ENCODE measurements around the gene PSMC6. TPM values are rescaled to one million over a fixed set of nuclear protein-coding genes. Genes with fewer than 3 reads are reported as not detected.

The PSMC6 gene
- total RNA-seq, 4 donors from 2014 or later, result 63.1 to 103 (median 74.1) TPM

- TF ChIP-seq EP300 (IDR thresholded peaks at IDR 0.05) (no peak), POLR2A (IDR thresholded peaks at IDR 0.05) (no peak), CTCF (IDR thresholded peaks at IDR 0.05) (no peak), POLR2AphosphoS5 (IDR thresholded peaks at IDR 0.05) (no peak)
- WGBS, 2 donors (ENCODE audit: low coverage in 1 of 2), result 73 to 77% methylated on average over 5 to 7 of the region's 7 CpGs
Measured at GRCh38 chr14:52776816-52777215, 69.8 kb downstream of the PSMC6 start.

More at GRCh38 chr14:52776816-52777215, 69.8 kb downstream of the PSMC6 start:
- no peak overlapping the region for H3K27ac ChIP-seq
- no peaks in the 10 kb centered on the region for H3K27me3 ChIP-seq
- peaks cover 0 to 67% of the 10 kb centered on the region in 2 donors for H3K36me3 ChIP-seq
- no peak for ATAC-seq
- no peaks in the 10 kb centered on the region for H3K4me1 ChIP-seq
- no peak overlapping the region for H3K4me3 ChIP-seq
- no peaks in the 10 kb centered on the region for H3K9me3 ChIP-seq

Other genes starting within 250 kb of the PSMC6 start
- 10 to 100 TPM in 3 of 4 donors, 1 to 10 TPM in 1; 7.4 to 18.7 (median 16.0) TPM for gene TXNDC16, start 154.7 kb upstream of the PSMC6 start, total RNA-seq
- gene GPR137C, start 154.4 kb upstream of the PSMC6 start, total RNA-seq, result under 1 TPM; 0.12 to 0.54 (median 0.19) TPM
- gene ERO1A, start 11.6 kb upstream of the PSMC6 start, total RNA-seq, result 10 to 100 TPM; 41.9 to 55.1 (median 45.3) TPM
- 10 to 100 TPM; 19.3 to 26.1 (median 22.5) TPM for gene STYX, start 23.0 kb downstream of the PSMC6 start, total RNA-seq
- 10 to 100 TPM; 11.1 to 28.9 (median 23.6) TPM for gene GNPNAT1, start 84.4 kb downstream of the PSMC6 start, total RNA-seq
- 100 to 1,000 TPM; 364 to 398 (median 388) TPM for gene FERMT2, start 243.8 kb downstream of the PSMC6 start, total RNA-seq

Measured in gastroesophageal sphincter (tissue), 4 donors.